Upper lobe of left lung (tissue), 4 donors: ENCODE measurements around the gene FGF14.

Experiments used
- POLR2AphosphoS5 ChIP-seq, 2 donors: sonication (generic); formaldehyde crosslinking; IDR thresholded peaks; one replicate each; pipeline ENCODE4 v1.5.1; 2017; ENCODE audit warnings: antibody characterized with exemption in 2 of 2
- TF ChIP-seq, protein P1 (sequence below), 6 experiments: fragments of 450-650 bp in 4 of 6; fragments of 200-600 bp in 2 of 6; sonication (generic) in 2 of 6; IDR thresholded peaks; one replicate each; pipeline ENCODE4 v1.5.1; 2016 to 2019; ENCODE audit warnings: antibody characterized with exemption in 6 of 6

DNA sequence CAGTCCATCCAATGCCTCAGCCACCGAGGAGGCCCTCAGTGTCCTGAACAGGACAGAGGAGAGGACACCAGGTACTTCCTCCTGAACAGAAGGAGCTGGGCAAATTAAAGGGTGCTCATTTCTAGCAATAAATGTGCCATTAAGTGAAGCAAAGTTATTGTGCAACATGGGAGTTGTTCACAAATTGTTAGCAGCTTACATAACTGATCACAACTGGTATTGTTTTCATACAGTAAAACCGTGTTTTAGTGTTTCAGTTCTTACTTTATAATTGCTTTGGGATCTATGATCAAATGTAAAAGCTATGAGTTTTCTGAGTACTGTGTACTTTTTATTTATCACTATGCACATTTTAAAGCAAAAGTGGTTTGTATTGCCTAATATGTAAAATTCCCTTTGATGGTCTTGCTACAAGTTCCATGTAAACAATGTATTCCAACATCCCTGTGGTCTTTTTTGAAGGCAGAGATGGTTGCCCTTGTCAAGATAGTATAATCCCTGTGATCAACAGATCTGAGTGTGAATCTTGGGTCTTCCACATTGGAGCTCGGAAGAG, 263.1 kb downstream of the FGF14 start:
- TF ChIP-seq, protein P1, sequence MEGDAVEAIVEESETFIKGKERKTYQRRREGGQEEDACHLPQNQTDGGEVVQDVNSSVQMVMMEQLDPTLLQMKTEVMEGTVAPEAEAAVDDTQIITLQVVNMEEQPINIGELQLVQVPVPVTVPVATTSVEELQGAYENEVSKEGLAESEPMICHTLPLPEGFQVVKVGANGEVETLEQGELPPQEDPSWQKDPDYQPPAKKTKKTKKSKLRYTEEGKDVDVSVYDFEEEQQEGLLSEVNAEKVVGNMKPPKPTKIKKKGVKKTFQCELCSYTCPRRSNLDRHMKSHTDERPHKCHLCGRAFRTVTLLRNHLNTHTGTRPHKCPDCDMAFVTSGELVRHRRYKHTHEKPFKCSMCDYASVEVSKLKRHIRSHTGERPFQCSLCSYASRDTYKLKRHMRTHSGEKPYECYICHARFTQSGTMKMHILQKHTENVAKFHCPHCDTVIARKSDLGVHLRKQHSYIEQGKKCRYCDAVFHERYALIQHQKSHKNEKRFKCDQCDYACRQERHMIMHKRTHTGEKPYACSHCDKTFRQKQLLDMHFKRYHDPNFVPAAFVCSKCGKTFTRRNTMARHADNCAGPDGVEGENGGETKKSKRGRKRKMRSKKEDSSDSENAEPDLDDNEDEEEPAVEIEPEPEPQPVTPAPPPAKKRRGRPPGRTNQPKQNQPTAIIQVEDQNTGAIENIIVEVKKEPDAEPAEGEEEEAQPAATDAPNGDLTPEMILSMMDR (IDR thresholded peaks at IDR 0.05), result no peak
- TF ChIP-seq POLR2AphosphoS5 (IDR thresholded peaks at IDR 0.05), result no peak
